HFF-Myc (cell line): ENCODE data around the gene WWOX.

Source experiments
- DNase-seq: peaks from one replicate; pipeline ENCODE4 v3.0.0-alpha.2; 2011; ENCODE audit warnings: low read depth; ENCODE audit errors: extremely low read depth
- H3K4me3 ChIP-seq: replicated peaks from 2 replicates; pipeline ENCODE4 v1.5.1; 2011; ENCODE audit warnings: low read depth, mild to moderate bottlenecking, control low read depth, low read length
- TF ChIP-seq, protein P1 (sequence below): IDR thresholded peaks from 2 replicates; pipeline ENCODE4 v1.5.1; 2012; ENCODE audit warnings: mild to moderate bottlenecking, low read depth, low read length, control low read depth; ENCODE audit errors: missing control alignments

WWOX gene

GRCh38 chr16:78094998-78095397 is 4.5 kb upstream of the WWOX start:
- no peak overlapping the region for H3K4me3 ChIP-seq
- no peak for DNase-seq
- TF ChIP-seq, protein P1, sequence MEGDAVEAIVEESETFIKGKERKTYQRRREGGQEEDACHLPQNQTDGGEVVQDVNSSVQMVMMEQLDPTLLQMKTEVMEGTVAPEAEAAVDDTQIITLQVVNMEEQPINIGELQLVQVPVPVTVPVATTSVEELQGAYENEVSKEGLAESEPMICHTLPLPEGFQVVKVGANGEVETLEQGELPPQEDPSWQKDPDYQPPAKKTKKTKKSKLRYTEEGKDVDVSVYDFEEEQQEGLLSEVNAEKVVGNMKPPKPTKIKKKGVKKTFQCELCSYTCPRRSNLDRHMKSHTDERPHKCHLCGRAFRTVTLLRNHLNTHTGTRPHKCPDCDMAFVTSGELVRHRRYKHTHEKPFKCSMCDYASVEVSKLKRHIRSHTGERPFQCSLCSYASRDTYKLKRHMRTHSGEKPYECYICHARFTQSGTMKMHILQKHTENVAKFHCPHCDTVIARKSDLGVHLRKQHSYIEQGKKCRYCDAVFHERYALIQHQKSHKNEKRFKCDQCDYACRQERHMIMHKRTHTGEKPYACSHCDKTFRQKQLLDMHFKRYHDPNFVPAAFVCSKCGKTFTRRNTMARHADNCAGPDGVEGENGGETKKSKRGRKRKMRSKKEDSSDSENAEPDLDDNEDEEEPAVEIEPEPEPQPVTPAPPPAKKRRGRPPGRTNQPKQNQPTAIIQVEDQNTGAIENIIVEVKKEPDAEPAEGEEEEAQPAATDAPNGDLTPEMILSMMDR = no peak

- H3K4me3 ChIP-seq = no peak overlapping the region
- TF ChIP-seq, protein P1 = no peak
- DNase-seq = no peak
Measured at GRCh38 chr16:78096386-78096785, 3.1 kb upstream of the WWOX start.

- no peak overlapping the region for H3K4me3 ChIP-seq
- TF ChIP-seq, protein P1 = no peak
Measured at GRCh38 chr16:78097548-78097947, 1.9 kb upstream of the WWOX start.

DNA sequence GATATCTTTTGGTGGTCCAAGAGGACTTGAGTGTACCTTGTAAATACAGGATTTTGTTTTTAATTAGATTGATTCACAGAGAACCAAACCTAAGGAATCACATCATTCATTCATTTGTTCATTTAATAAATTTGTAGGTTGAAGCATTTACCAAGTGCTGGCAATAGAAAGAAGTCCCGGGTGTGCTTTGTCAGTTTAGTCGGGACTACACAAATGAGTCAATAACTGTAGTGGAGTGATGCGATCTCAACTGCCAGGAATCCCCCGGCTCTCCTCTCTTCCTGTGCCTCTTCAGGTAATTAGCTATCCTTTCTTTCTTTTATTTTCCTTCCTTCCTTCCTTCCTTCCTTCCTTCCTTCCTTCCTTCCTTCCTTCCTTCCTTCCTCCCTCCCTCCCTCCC is 1.4 kb upstream of the WWOX start:
- DNase-seq = no peak
- TF ChIP-seq, protein P1 = no peak
- H3K4me3 ChIP-seq = no peak overlapping the region

More at GRCh38 chr16:78097548-78097947, 1.9 kb upstream of the WWOX start:
- no peak for DNase-seq

- DNase-seq = no peak
- TF ChIP-seq, protein P1 = no peak
- peak overlapping the region; percentile 77 for H3K4me3 ChIP-seq
Measured at GRCh38 chr16:78098595-78099270, 721 bp upstream of the WWOX start.

GRCh38 chr16:78100112-78100467 is 636 bp downstream of the WWOX start:
- peak overlapping the region; percentile 77 for H3K4me3 ChIP-seq
- DNase-seq = no peak
- TF ChIP-seq, protein P1 = peak; percentile 83

DNA sequence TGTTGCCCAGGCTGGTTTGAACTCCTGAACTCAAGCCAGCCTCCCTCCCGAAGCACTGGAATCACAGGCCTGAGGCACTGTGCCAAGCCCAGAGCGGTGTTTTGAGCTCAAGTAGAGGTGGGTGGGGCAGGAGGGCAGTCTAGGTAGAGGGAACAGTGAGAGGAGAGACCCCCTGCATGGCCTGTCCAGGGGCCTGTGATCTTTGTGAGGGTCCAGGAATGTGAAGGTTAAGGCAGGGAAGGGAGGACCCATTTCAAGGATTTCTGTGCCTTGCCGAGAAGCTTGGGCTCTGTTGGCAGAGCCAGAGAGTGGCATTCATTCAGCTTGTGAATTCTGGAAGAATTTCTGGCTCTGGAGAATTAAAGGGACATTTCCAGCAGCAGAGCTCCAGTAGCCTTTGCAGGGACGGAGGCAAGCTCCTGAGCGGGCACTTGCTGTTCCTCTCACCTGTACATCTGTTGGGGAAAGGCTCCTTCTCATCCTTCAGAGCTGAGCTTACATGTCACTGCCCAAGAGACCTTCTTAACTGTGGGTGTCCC is 2.7 kb downstream of the WWOX start:
- H3K4me3 ChIP-seq = no peak overlapping the region

More for the DNA sequence above, 2.7 kb downstream of the WWOX start:
- TF ChIP-seq, protein P1 = no peak
- no peak for DNase-seq
